Fibroblast of the aortic adventitia (primary cell): Measurements from ENCODE around the gene OGN. TPM values are rescaled to one million over a fixed set of nuclear protein-coding genes. Genes with fewer than 3 reads are reported as not detected.

ENCODE experiments used
- DNase-seq: peaks from one replicate; pipeline ENCODE4 v3.0.0-alpha.2; 2010; ENCODE audit warnings: low read depth
- H3K4me3 ChIP-seq: 2 replicates; pipeline ENCODE4 v1.5.1; 2011; ENCODE audit warnings: low read depth, mild to moderate bottlenecking, control low read depth, low read length, moderate library complexity
- total RNA-seq: library from RNA; depleted of rRNA; stranded (reverse); fragments of >200 nt; gene quantifications from 2 replicates; pipeline ENCODE4 v1.2.3, GENCODE V29; 2012; ENCODE audit warnings: low replicate concordance
- TF ChIP-seq, protein P1 (sequence below): IDR thresholded peaks from 2 replicates; pipeline ENCODE4 v1.5.1; 2011; ENCODE audit warnings: mild to moderate bottlenecking, low read length, control low read depth, inconsistent platforms; ENCODE audit not compliant: insufficient read depth

The OGN gene
- total RNA-seq, 1 donor, result 140 TPM

DNA sequence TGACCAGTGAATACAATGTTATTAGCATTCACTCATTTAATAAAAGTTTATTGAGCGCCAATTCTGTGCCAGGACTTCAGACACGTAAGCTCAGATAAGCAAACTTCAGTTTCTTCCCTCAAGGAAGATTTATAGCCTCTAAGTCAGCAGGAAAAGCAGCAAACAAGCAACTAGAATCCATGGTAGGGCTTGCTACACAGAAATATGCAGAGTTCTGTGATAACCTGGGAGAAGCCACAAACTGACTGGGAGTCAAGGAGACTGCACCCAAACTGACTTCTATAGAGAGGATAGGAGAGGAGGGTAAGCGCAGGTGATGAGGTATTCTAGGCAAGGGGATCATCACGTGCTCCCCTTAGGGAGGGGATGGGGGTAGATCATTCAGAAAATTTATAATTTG, 1.4 kb upstream of the OGN start:
- TF ChIP-seq, protein P1, sequence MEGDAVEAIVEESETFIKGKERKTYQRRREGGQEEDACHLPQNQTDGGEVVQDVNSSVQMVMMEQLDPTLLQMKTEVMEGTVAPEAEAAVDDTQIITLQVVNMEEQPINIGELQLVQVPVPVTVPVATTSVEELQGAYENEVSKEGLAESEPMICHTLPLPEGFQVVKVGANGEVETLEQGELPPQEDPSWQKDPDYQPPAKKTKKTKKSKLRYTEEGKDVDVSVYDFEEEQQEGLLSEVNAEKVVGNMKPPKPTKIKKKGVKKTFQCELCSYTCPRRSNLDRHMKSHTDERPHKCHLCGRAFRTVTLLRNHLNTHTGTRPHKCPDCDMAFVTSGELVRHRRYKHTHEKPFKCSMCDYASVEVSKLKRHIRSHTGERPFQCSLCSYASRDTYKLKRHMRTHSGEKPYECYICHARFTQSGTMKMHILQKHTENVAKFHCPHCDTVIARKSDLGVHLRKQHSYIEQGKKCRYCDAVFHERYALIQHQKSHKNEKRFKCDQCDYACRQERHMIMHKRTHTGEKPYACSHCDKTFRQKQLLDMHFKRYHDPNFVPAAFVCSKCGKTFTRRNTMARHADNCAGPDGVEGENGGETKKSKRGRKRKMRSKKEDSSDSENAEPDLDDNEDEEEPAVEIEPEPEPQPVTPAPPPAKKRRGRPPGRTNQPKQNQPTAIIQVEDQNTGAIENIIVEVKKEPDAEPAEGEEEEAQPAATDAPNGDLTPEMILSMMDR, result no peak

GRCh38 chr9:92402826-92403745, 1.3 kb downstream of the OGN start:
- peak overlapping the region; percentile 50 for H3K4me3 ChIP-seq
- no peak for DNase-seq
- TF ChIP-seq, protein P1, result no peak

More for the DNA sequence above, 1.4 kb upstream of the OGN start:
- H3K4me3 ChIP-seq, result no peak overlapping the region
- peak; percentile 47 for DNase-seq

- no peak for DNase-seq
- TF ChIP-seq, protein P1, result no peak
- H3K4me3 ChIP-seq, result peak overlapping the region; percentile 29
These were observed 2.0 kb downstream of the OGN start for GRCh38 chr9:92402360-92402759.

DNA sequence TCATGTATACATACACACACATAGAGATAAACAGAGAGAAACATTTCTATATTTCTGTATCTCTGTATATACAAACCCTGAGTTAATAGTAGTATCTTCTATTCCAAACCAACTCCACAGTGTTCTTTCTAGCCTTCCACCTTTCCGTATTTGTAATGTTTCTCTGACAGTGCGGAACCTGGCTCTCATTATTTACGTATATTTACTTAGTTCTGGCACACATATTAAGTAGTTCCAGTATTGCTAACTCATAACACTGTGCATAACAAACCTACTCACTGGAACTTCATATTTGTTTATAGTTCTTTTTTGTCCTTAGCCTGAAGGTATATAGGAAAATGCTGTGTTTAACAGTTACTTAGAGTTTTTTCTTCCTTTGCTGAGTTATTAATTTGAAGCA, 6.5 kb downstream of the OGN start:
- no peak for DNase-seq

DNA sequence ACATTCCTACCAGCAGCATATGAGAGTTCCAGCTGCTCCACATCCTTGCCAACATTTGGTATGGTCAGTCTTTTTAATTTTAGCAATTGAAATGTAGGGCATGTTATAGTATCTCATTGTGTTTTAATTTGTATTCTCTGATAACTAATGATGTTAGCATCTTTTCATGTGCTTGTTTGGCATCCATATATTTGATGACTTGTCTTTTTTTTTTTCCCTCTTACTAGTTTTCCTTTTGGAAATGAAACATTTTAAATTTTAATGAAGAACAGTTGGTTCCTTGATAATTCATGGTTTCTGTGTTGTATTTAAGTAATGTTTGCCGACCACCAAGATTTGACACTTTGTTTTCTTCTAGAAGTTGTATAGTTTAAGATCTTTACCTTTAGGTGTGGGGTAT, 8.8 kb downstream of the OGN start:
- no peak overlapping the region for H3K4me3 ChIP-seq
- TF ChIP-seq, protein P1, result no peak

More for the DNA sequence above, 6.5 kb downstream of the OGN start:
- TF ChIP-seq, protein P1, result no peak
- no peak overlapping the region for H3K4me3 ChIP-seq

DNA sequence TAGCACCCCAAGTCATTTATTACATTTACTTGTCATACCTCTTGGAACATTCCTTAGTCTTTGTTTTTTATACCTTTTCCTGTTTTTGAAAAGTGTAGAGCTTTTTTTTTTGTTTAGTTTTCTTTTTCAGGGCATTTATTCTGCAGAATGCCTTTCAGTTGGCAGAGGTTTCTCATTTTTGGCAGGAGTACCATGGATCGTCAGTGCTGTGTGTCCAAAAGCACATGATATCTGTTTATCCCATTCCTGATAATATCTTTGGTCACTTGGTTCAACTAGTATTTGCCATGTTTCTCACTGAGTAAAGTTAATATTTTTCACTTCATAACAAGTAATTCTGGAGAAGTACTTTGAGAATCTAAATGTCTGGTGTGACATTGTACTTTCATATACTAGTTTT, 10.7 kb downstream of the OGN start:
- H3K4me3 ChIP-seq, result no peak overlapping the region
- peak; percentile 77 for DNase-seq
- TF ChIP-seq, protein P1, result no peak

More for the DNA sequence above, 8.8 kb downstream of the OGN start:
- DNase-seq, result no peak
